ENCODE data around the gene ACTA2.

ACTA2 gene

DNA sequence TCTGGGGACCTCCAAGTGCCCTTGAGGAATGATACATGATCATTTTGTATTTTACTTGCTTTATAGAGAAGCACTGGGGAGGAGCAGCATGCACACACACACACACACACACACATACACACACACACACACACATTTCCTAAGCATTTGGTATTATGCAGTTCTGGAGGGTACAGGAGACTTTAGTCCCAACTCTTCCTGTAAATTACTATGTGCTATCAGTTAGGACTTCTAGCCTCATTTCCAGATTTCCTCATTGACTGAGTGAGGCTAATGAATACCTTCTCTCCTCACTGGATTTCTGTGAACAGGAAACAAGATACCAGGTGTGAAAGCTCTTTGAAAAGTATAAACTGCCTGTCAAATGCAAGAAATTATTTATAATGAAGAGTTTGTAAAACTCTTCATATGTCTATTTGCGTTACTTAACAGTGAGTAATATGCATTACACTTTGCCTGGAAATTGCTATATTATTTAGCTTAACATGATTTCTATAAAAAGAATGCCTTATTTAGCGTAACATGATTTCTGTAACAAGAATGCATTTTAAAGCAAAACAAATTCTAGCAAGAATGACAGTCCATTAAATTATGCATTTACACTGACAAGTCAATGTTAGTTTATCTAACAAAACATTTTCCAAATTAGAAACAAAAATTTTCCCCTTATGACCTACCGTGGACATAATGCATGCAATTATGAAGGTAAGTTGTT, 34.2 kb downstream of the ACTA2 start:
- no peak for DNase-seq

DNA sequence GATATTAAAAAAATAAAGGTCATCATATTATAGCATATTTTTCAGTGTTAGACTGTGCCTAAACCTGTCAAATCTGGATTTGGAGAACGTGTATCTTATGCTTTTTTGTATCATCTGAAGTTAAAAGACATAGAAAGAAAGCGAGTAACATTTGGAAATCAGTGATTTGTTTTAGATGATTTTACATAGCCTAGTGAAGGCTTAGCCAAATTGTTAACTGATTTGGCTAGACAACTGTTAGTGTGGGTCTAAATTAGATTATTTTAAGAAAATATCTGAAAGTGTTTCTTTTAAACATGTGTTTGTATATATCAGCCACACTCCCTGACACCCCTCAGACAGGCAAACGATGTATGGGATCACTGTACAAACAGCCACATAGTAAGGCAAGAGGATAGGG, 35.6 kb downstream of the ACTA2 start:
- no peak for DNase-seq

GRCh38 chr10:88916231-88916630, 36.3 kb downstream of the ACTA2 start:
- no peak for DNase-seq

- no peak for DNase-seq
Observed at GRCh38 chr10:88915781-88916180, 36.8 kb downstream of the ACTA2 start.

- no peak for DNase-seq
Observed at GRCh38 chr10:88913788-88914187, 38.8 kb downstream of the ACTA2 start.

DNA sequence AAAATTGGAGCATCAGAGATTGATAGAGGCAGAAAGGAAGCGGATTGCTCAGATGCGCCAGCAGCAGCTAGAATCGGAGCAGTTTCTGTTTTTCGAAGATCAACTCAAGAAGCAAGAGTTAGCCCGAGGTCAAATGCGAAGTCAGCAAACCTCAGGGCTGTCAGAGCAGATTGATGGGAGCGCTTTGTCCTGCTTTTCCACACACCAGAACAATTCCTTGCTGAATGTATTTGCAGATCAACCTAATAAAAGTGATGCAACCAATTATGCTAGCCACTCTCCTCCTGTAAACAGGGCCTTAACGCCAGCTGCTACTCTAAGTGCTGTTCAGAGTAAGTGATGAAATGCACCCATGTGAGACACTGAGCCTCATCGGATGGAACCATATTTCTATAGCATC, 39.4 kb downstream of the ACTA2 start:
- no peak for DNase-seq

- no peak for DNase-seq
Observed at GRCh38 chr10:88911851-88912250, 40.7 kb downstream of the ACTA2 start.

- DNase-seq = no peak
Observed at GRCh38 chr10:88911116-88911515, 41.5 kb downstream of the ACTA2 start.

GRCh38 chr10:88908194-88908593, 44.4 kb downstream of the ACTA2 start:
- DNase-seq = no peak

DNA sequence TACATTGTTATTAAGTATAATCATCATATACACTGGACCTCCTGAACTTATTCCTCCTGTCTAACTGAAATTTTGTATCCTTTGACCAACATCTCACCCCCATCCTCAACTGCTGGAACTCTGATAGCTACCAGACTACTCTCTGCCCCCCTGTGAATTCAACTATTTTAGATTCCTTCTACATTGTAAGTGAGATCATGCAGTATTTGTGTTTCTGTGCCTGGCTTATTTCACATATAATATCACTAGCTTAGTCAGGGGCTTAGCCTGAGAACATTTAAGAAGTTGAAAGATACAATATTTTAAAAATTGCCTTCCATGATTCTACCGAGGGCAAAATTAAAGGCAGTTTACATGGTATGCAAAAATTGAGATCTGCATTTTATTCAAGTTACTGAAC, 45.7 kb downstream of the ACTA2 start:
- DNase-seq = no peak

- no peak for DNase-seq
Observed at GRCh38 chr10:88903715-88904114, 48.9 kb downstream of the ACTA2 start.

- DNase-seq = no peak
Observed at GRCh38 chr10:88901984-88902789, 50.4 kb downstream of the ACTA2 start.

DNA sequence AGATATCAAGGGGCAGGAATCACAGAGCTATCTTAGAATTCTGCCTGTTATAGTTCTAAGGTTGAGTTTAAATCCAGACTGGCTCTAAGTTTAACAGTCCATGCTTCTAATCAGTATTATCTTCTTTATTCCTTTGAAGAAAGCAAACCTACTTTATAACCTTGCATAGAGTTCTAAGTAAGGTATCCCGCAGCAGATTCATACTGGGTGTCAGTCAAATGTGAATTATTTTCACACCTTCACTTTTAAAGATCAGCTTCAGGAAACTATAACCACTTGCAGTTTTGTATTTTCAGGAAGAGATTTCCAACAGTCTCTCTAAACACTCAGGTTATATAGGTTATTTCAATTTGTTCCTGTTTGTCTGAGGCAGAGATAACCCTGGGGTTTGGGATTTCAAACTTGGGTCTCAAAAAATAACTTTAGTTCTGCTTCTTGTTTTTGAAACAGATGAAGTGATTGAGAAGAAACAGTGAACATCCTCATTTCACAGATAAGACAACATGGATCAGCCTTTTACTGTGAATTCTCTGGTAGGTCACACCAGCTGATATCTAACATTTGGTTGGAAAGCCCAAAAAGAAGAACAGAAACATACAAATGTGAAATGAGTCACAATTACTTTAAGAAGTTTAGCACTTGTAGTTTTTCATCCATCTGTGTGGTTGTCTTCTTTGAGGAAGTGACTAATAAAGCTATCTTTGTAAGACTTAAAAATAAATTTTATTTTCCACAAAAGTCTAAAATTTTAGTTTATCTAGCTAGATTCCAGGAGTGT, 51.2 kb downstream of the ACTA2 start:
- no peak for DNase-seq

DNA sequence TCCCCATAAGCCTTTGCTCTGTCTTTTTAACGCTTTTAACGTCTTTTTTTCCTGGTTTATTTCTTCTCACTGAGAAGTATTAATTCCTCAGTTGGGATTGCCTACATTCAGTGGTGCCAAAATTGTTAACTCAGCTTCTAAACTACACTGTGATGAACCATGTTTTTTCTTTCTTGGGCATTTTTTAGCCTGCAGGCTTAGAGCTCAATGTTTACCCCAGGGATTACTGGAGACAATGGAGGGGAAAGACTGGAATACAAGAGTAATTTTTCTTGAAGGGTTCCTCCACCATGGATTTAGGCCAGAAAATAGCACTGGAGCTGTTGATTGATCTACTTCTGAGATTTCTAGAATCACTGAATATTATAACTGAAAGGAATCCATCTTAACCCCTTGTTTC, 52.7 kb downstream of the ACTA2 start:
- DNase-seq = no peak

DNA sequence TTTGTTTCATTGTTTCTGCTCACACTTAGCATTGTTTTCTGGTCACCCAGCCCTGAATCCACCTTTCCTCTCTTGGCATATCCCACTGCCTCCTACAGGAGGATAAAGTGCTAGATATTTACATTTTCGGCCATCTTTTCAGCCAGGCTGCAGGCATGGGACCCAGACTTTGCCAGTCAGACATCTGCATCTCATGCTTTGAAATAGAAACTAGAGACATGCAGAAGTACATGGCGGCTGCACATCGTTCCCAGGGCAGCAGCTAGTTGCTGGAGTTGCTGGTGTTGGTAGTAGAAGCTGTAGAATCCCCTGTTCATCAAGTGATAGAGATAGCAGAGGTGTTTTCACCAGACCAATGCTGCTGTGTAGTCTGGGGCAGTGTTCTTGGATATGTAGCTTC, 53.8 kb downstream of the ACTA2 start:
- no peak for DNase-seq

GRCh38 chr10:88896994-88897853, 55.3 kb downstream of the ACTA2 start:
- no peak for DNase-seq

- DNase-seq = no peak
Observed at GRCh38 chr10:88896372-88896993, 56.1 kb downstream of the ACTA2 start.

DNA sequence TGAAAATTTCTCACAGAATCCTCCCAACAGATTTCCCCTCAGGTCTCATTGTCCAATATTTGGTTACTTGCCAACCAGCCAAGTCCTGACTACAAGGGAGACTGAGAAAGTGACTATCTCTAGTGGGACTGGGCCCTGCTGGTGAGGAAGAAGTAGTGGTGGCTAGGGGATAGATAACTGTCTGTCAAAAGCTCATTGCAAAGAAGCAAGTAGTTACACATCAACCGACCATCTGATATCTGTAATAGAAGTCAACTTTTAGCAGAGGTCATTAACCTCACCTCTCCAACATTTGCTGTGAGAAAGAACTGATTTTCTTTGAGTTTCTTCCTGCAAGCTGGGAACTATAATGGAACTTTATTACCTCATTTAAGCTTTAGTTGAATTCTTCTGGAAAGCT, 57.3 kb downstream of the ACTA2 start:
- no peak for DNase-seq

GRCh38 chr10:88893611-88894010, 59.0 kb downstream of the ACTA2 start:
- DNase-seq = no peak

DNA sequence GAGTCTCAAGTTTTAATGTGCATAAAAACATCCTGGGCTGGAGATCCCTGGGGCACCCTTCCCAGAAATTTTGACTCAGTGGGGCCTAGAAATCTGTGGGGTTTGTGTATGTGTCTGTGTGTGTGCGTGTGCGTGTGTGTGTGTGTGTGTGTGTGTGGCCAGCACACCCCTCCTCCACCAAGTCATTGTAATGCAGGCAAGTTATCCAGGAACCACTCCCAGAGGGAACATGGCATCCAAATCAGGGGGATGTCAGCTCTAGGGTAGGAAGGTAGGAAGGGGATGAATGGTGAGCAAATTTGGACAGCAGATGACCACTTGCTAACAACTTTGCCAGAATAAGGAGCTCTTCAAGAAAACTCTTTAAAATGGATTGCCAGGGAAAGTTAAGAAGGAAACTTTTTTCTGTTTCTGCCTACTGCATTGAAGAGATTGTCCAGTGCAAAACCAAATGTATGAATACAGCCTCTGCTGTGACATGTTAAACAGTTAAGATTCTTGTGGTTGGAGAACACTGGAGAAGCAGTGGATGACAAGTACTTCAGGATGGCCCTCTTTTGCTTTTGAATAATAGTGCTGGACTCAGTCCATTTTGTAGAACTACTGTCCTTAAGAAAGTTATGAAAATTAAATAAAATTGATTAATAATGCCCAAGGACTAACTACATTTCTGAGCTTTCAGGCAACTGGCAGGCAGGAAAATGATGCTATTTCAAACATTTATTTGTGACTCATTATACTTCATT, 60.2 kb downstream of the ACTA2 start:
- DNase-seq = no peak

DNA sequence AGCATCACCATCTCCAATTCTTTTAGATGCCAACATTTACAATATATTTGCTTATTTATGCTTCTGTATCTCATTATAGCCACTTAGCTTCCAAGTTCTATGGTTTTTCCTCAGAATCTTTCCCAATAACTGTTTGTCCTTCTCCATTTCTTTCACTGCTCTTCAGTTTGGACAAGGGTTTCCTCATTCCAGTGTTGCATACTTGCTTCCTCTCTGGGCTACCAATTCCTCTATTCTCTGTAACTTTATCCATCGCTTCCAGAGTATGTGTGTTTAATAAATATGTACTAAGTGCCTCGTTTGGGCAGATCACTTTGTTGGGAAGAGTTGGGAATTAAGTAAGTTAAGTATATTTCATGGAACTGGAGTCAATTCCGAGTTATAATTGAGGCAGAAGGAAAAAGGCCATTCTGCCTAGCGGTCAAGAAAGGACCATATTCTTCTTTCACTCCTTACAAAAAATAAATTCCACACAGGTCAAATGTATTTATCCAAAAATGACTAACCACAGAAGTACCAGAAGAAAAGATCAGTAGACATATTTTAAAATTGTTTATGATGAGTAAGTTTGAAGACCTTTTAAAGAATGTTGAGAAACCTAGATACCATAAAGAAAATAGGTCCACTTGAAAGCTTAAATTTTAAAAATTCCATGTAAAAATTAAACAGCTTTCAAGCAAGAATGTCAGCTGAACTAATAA, 61.7 kb downstream of the ACTA2 start:
- DNase-seq = no peak

Data from NCI-H1048 (cell line).